GM18519 (cell line): ENCODE results near the gene FRMD5.

Source experiments
- ATAC-seq: cut with Tn5 transposase; IDR thresholded peaks from one replicate; pipeline ENCODE4 v1.9.1; 2021; ENCODE audit warnings: mild to moderate bottlenecking, moderate library complexity; ENCODE audit not compliant: unreplicated experiment, low FRiP score

Gene FRMD5

DNA sequence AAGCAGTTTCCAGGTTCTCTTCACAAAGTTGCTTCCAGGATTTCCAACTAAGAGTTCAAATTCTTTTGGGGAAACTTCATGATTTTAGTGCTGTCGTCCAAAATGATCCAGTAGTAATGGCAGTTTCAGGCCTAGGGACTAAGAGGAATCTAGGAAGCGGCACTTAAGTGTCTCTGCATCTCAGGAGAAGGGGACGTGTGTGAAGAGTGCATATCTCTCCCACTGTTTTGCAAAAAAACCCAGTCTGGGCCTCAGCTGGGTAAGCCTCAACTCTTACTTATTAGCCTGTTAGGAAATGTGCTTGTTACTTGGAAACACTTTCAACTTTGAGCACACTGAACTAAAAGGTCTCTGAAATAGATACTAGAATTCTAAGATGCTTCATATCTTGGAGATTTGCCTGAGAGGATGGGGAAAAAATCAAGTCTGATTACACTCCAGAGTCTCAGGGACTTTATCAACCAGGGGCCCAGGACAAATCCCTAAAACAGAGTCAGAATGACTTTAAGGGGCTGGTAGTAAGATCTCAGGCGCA, 286.5 kb downstream of the FRMD5 start:
- ATAC-seq = no peak

DNA sequence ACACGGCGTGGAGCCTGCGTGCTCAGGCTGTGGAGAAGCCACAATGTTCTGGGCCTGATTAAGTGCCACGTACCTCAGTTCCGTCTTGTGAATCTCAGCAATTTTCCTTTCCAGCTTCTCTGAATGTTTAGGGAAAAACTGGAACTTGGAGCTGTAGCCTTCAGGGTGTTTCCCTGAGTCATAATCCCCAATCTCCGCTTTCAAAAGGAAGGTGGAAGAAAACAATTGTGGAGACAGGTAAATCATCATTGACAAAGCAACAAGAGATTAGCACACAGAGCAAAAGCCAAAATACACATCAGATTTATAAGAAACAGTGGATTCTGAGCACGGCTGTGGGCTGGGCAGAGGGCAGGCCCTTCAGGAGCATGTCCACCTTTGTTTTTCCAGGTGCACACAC, 289.3 kb downstream of the FRMD5 start:
- no peak for ATAC-seq

DNA sequence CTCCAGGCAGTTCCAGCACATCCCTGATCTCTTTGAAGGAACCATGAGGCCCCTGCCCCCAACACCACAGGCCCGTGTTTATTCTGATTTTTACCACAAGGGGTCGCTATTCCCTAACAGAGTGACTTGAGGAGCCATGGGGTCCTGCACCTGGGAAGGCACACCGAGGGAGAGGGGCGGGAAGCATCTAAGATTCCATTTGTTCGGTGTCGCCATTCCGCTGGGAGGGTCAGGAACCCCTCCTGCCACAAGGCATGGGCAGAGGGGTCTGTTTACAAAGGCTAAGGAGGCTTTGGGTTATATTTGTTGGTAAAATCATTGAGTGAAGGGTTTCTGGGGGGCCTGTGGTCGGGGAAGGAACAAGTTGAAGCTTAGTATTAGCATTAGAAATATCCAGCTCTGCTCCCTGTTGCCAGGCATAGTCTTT, 291.2 kb downstream of the FRMD5 start:
- ATAC-seq = no peak

DNA sequence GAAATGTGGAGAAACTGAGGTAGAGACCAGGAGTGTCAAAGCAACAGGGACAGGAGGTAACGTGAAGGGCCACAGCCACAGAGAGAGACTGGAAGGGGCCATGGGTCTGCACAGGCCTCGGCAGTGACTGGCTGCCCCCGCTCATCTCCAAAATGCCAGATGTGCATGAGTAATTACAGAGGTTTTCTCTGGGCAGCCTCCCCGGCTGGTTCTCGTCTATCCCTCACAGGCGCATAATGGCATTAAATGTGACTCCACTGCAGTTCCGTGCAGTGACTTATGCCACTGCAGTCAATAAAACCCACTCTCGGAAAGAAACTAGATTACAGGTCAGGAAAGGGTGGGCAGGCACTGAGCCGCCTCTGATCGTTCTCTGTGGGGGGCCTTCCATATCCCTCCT, 293.6 kb downstream of the FRMD5 start:
- no peak for ATAC-seq

DNA sequence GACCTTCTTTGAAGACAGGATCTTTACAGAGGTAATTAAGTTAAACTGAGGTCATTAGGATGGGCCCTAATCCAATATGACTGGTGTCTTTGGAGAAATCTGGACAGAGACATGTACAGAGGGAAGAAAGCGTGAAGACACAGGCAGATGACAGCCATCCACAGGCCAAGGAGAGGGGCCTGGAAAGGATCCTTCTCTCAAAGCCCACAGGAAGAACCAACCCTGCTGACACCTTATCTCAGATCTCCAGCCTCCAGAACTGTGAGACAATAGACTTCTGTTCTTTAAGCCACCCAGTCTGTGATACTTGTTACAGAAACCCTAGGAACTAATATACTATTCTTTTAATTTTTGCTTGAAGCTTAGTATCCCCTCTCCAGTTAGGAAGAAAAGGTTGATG, 294.1 kb downstream of the FRMD5 start:
- ATAC-seq = no peak

DNA sequence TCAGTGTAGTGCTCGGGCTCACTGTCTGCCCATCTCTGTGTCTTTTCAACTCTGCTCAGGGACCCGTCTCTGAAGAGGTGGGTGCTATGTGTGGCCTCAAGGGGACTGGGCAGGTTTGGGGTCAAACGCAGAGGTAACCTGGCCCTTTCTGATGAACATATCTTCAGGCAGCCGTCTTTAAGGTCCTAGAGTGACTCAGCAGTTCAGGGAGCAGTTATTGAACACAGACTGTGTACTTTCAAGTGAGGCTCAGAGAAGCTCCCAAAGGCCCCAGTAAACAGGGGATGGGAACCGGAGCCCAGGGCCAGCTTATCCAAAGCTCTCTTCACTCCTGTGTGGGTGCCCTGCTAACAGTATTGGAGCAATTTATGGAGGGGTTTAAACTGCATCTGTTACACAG, 295.1 kb downstream of the FRMD5 start:
- no peak for ATAC-seq

DNA sequence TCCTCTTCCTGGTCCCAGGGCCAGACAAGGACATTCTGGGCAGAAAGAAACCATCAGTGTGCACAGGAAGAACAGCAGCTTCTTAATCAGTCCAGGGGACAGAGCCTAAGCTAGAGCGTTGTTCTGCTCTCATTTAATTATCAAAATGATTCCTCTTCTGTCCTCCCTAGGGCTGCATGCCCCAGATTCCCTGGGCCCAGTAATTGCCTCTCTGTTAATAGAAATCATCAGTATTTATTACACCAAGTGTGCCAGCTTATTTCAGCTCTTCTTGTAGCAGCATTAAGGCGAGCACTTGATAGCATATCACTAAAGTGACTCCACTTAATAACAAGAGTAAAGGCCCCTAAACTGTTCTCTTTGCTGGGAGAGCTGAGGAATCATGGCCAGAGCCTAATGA, 296.2 kb downstream of the FRMD5 start:
- no peak for ATAC-seq

DNA sequence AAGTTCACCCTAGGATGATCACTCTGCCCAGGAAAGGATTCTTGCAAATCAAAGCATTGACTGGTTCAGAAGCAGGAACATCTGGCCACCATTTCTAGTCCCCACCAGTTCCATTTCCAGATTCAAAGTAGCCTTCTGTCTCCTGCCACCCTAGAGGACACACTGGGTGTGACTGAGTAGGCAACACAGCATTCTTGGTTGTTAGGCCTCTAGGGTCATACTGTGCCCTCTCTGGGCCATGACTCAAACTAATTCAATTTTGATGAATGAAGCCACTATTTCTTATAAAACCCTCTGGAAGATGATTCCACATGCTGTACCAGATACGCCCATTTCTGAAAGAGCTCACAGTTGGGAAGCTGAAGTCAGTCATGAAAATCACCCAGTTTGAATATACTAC, 298.5 kb downstream of the FRMD5 start:
- ATAC-seq = no peak

DNA sequence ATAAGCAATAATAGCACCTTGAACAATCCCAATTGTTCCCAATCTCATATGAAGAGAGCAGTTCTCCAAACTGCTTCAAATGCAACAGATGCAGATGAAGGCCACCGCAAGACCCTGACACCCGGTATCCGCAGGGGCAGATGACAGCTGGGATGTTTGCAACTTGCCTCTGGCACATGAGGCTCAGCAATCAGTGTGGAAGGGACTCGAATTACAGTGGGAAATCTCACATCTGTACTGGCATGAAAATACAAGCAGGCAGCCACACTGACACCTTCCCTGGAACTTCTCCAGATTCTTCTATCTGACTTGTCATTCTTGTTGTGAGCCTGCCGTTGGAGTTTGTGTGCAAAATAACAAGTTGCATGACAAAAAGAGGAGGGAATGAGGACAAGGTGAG, 299.5 kb downstream of the FRMD5 start:
- no peak for ATAC-seq

DNA sequence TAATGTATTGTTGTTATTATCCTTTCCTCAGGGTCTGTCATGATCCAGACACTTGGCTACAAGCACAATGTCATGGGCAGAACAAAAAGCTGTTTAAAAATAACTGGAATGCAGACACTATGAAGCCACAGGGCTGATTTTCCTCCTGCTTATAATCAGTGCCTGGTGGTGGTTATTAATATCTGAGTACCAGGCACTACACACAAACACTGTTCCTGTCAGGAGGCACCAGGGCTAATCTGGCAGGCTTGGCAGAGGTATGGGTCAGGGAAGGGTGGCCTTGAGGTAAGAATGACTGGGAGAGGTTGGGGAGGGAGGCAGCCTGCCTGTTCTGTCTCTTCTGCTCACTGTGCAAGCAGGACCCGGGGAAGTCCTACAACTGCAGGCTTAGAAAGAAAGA, 301.1 kb downstream of the FRMD5 start:
- ATAC-seq = no peak

DNA sequence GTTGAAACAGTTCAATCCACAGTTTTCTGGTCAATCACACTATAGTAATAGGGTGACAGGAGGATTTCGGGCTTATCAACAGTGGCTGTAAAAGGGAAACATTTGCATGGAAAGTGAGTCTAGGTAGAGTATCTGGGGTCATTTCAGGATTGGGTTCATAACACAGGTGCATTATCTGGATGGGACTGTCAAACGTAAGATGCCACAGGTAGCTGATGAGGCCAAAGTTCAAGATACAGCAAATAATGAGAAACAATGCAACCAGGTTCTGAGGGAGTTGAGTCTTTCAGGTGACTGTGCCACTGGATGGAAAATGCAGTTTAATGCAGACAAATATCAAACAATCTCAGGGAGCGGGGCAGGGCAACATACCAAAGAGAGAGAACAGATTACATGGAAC, 306.0 kb downstream of the FRMD5 start:
- ATAC-seq = no peak

DNA sequence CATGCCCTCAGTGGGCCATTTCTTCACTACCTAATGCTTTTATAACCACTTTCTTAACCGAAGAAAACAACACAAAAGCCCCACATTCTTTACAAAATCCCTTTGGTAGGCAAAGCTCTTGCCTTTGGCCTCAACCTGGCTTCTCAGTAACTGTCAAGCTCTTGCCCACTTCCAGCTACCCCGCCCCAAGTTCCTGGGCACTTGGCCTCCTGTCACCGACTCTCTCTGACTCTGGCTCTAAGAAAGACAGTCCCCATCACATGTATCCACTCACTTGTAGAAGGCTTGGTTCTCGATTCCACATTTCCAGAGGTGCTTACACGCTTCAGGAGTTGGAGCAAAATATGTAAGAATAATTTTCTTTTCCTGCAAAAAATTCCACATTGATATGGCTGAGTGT, 307.2 kb downstream of the FRMD5 start:
- no peak for ATAC-seq

DNA sequence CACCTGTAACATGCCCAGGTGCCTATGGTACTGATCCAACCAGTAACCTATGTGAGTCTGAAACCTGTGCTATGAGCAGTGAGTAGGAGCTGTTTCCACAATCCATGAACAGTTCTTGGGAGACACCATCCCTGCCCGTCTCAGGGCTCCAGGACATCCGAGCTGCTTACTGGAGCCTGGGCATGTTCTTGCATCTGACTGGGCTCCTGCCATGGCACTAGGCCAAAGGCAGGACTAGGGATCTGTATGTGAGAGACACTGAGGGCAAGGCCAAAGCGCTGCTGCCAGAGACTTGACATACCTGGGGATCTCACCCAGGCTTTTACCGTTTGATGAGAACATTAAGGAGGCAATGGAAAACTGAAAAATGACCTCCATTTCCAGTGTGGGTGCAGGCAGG, 308.5 kb downstream of the FRMD5 start:
- ATAC-seq = no peak

DNA sequence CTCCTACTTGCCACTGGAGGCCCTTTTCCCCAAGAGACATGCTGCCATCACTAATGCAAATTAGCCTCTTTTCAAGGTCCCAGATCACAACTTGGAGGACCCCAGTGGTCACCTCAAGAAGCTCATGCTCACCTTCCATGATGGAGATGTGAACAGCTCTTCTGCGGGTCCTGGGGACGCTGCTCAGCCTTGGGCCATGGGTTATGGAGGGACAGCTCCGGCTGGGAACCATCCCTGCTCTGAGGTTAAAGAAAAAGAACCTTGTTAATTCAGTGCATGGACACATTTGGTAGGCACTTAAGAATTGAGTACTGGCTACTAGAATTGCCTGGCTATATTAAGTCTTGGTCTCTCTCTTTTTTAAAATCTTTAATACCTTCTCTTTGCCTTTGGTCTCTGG, 311.5 kb downstream of the FRMD5 start:
- ATAC-seq = no peak

DNA sequence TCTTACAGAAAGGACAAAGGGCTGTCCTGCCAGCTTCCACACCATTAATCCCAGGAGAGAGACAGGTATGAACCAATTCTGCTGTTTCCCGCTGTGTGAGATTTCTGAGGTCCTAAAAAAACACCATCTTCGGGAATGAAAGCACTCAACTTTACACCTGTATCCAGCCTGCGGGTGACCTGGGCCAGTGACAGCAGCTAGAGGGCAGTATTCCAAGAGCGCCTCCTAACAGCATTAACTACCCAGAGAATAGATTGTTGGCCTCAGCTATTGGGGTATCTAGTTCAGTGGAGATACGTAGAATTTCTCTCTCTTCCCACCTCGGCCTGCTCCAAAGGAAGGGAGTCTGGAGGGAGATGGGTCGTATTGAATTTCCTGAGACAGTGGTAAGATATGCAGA, 313.1 kb downstream of the FRMD5 start:
- ATAC-seq = no peak

DNA sequence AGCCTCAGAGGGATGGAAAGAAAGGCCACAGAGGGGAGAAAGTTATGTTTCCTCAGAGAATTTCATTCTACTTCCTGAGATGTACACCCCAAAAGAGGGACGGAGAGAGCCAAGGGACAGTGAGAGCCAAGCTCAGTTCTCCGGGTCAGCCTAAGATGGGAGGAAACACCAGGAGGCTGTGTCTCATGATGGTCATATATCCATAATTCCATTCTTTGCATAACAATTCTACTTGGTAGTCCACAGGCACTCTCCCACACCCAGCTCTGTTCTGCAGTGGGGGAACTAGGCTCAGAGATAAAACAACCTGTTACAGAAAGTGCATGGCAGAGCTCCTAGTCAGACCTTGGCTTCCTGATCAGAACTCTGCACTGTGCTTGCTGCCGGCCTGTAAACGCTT, 313.8 kb downstream of the FRMD5 start:
- ATAC-seq = no peak

DNA sequence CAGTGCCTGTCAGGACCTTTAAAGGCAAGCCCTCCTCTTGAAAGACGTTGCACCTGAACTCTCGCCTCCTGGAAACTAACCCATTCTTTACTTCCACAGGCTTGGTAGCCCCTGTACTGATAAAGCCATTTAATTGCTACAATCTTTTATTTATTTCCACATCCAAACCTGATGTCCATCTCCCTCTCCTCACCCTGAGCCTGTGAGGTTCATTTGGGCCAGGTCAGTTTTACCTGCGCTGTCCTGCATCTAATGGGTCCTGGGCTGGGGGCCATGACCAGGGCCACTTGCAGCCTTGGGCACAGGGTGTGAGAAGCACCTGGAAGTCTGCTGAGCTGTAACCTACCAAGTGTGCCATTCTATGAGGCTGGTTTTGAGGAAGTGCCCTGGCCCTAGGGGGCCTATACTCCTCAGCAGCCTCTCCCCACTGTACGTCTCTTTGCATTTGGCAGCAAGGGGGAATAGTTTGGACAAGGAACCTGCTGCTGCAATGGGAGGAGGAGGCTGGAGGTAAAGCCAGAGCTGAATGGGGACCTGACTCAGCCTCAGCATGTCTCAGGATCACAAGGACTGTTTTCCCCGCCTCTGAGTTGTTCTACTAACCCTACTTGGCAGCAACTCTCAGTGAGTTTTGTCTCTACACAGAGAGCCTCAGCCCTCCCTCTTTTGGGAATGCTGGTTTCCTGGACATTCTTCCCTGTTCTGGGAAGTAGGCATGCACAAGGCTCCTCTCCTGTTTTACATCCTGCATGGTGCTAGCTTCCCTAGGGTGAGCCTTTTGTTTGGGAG, 314.5 kb downstream of the FRMD5 start:
- no peak for ATAC-seq

DNA sequence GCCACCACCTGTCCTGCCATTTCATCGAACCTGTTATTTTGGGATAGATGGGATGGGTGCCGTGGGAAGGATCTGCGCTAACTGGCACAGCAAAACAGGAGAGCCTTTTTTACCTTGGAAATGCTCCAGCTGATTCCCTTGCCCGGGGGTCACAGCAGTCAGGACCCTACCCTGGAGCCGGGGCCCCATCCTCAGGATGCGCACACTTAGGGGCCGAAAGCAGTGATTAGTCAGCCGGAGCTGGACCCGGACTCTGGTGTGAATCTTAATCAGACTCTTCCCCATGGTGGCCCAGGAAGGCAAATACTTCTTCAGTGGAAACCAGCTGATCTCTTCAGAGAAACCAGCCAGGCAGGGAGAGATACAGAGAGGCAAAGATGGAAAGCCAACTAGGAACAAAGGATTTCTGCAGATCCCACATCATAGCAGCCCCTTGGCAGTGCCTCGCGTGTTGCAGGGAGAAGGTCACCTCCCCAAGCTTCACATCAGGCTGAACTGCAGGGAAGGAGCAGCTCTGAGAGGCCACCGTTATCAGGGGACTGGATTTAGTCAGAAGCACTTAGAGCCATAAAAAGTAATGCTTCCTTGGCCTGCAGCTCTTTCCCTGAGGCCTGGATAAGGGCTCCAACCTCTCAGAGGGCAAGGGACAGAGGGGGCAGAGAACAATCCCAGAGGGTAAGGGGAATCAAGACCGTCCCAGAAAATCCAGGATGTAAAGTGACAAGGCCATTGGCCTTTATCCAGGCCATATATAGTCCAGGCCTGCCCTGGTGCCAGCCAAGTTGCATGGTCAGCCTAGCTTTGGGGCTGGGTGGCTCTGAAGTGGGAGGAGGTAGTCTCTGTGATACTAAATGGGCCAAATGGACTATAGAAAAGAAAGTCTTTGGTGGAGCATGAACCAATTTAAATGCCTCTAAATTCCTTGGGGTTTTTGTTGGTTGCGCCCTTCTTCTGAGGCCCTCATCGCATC, 315.4 kb downstream of the FRMD5 start:
- no peak for ATAC-seq

DNA sequence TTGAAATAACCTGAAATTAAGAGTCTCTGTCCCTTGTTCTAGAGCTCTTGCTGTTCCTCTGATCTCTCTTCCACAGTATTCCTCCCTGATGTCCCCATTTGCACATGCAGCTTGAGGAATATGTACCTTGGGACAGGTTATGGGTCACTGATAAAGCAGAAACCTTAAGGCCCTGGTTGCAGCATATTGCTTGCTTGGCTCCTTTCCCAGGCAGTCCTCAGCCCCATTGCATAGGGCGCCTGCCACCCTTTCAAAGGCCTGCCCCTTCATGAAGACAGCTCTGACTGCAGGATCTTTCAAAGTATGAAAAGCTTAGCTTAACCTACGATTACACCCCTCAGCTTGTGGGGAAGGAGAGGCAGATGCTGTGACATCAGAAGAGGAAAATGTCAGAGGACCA, 316.6 kb downstream of the FRMD5 start:
- ATAC-seq = no peak

DNA sequence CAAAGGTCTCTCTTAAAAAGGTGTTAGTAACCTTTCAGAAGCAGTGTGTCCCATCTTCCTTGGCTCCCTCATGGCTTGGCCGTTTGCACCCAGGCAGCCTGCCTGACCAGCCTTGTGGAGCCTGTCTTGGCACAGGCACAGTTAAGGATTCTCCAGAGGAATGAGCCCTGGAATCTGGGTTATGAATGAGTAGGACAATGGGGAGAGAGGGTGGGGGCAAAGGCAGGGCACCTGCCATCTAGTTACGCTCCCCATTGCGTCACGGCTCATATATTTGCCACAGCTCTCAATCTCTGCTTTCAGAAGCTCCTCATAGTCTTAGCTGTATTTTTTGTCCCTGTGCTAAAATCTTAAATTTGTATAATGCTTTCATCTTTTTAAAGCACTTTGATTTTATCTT, 317.7 kb downstream of the FRMD5 start:
- ATAC-seq = no peak

DNA sequence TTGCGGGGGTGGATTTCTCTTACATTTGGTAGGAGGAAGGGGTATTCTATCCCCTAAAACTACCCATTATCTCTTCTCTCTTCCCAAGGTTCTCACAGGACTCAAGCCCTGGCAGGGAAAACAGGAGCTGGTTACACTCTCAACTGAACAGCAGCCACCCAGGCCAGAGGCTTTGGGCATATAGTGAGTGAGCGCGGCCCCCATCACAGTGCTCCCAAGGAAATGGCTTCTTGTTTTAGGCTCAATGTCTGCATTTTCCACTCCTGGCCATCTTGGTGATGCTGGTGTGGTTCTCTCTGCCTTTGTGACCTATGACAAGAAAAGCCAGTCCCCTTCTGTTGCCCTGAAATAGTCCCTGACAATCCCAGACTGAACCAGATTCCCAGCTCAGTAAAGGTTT, 318.2 kb downstream of the FRMD5 start:
- ATAC-seq = no peak
